ENCODE results near the gene TRAPPC13. TPM values are rescaled to one million over a fixed set of nuclear protein-coding genes. Genes with fewer than 3 reads are reported as not detected.
"Not testable (repeated sequence)": the region's sequence is repeated elsewhere in the genome, so short reads cannot be mapped to it uniquely, and the experiment has no call there.

TRAPPC13 gene
- polyA plus RNA-seq (2012; ENCODE audit: low read depth, missing spikeins) = 10.5 TPM

- FAIRE-seq (peak; percentile 89), DNase-seq (ENCODE audit: insufficient read length, low spot score) (peak; percentile 22)
Observed at GRCh38 chr5:65624571-65625555, at the start of gene TRAPPC13, which contains the start of gene SHLD3. Gene TRAPPC13 (plus strand): TSS chr5:65625027. CDS start chr5:65625061, 34 bp downstream. Gene SHLD3 (plus strand): TSS chr5:65625027. CDS start chr5:65629588, 4,561 bp downstream.

GRCh38 chr5:65577141-65577540 is 47.7 kb upstream of the TRAPPC13 start:
- no peak for DNase-seq (ENCODE audit: insufficient read length, low spot score)
- no peak for FAIRE-seq
- TF ChIP-seq PAX5 (IDR thresholded peaks at IDR 0.05; ENCODE audit: insufficient read depth, low read length, severe bottlenecking) = no peak
- no peak for TF ChIP-seq POLR2A (IDR thresholded peaks at IDR 0.05; ENCODE audit: low read depth, low read length)
- no peak for TF ChIP-seq SPI1 (IDR thresholded peaks at IDR 0.05; ENCODE audit: low read depth, low read length)
- TF ChIP-seq POLR2AphosphoS5 (IDR thresholded peaks at IDR 0.05; ENCODE audit: low read depth, low read length) = no peak
- no peak for TF ChIP-seq TAF1 (IDR thresholded peaks at IDR 0.05; ENCODE audit: low read depth, low read length)
- no peak for TF ChIP-seq POU2F2 (IDR thresholded peaks at IDR 0.05; ENCODE audit: low read depth, low read length)

More at GRCh38 chr5:65624571-65625555, at the start of gene TRAPPC13, which contains the start of gene SHLD3:
- TF ChIP-seq POLR2AphosphoS5 (IDR thresholded peaks at IDR 0.05; ENCODE audit: low read depth, low read length) (peak; percentile 64; the same call in 1 of the 2 replicates), POU2F2 (IDR thresholded peaks at IDR 0.05; ENCODE audit: low read depth, low read length) (no peak), TAF1 (IDR thresholded peaks at IDR 0.05; ENCODE audit: low read depth, low read length) (peak; percentile 83; the same call in 1 of the 2 replicates), SPI1 (IDR thresholded peaks at IDR 0.05; ENCODE audit: low read depth, low read length) (no peak), POLR2A (IDR thresholded peaks at IDR 0.05; ENCODE audit: low read depth, low read length) (peak; percentile 80), PAX5 (IDR thresholded peaks at IDR 0.05; ENCODE audit: insufficient read depth, low read length, severe bottlenecking) (no peak)

GRCh38 chr5:65588694-65589093 is 36.1 kb upstream of the TRAPPC13 start:
- DNase-seq (ENCODE audit: insufficient read length, low spot score) = no peak
- no peak for FAIRE-seq
- TF ChIP-seq PAX5 (IDR thresholded peaks at IDR 0.05; ENCODE audit: insufficient read depth, low read length, severe bottlenecking) (no peak), POLR2AphosphoS5 (IDR thresholded peaks at IDR 0.05; ENCODE audit: low read depth, low read length) (no peak), SPI1 (IDR thresholded peaks at IDR 0.05; ENCODE audit: low read depth, low read length) (no peak), POLR2A (IDR thresholded peaks at IDR 0.05; ENCODE audit: low read depth, low read length) (no peak), POU2F2 (IDR thresholded peaks at IDR 0.05; ENCODE audit: low read depth, low read length) (no peak), TAF1 (IDR thresholded peaks at IDR 0.05; ENCODE audit: low read depth, low read length) (no peak)

- FAIRE-seq; DNase-seq (ENCODE audit: insufficient read length, low spot score): not testable (repeated sequence)
Observed at GRCh38 chr5:65601761-65602160, 23.1 kb upstream of the TRAPPC13 start.

- FAIRE-seq = no peak
- TF ChIP-seq POLR2AphosphoS5 (IDR thresholded peaks at IDR 0.05; ENCODE audit: low read depth, low read length) (no peak), SPI1 (IDR thresholded peaks at IDR 0.05; ENCODE audit: low read depth, low read length) (no peak)
- no peak for DNase-seq (ENCODE audit: insufficient read length, low spot score)
Observed at GRCh38 chr5:65611524-65611923, 13.3 kb upstream of the TRAPPC13 start.

- DNase-seq (ENCODE audit: insufficient read length, low spot score) = no peak
- FAIRE-seq = no peak
- no peak for TF ChIP-seq POU2F2 (IDR thresholded peaks at IDR 0.05; ENCODE audit: low read depth, low read length)
- no peak for TF ChIP-seq POLR2A (IDR thresholded peaks at IDR 0.05; ENCODE audit: low read depth, low read length)
- no peak for TF ChIP-seq POLR2AphosphoS5 (IDR thresholded peaks at IDR 0.05; ENCODE audit: low read depth, low read length)
- TF ChIP-seq TAF1 (IDR thresholded peaks at IDR 0.05; ENCODE audit: low read depth, low read length) = no peak
- TF ChIP-seq SPI1 (IDR thresholded peaks at IDR 0.05; ENCODE audit: low read depth, low read length) = no peak
Observed at GRCh38 chr5:65612298-65612907, 12.4 kb upstream of the TRAPPC13 start.

- DNase-seq (ENCODE audit: insufficient read length, low spot score) (no peak), FAIRE-seq (no peak)
- no peak for TF ChIP-seq POU2F2 (IDR thresholded peaks at IDR 0.05; ENCODE audit: low read depth, low read length)
Observed at GRCh38 chr5:65620021-65620420, 4.8 kb upstream of the TRAPPC13 start.

- not testable (repeated sequence) for FAIRE-seq; DNase-seq (ENCODE audit: insufficient read length, low spot score)
Observed at GRCh38 chr5:65621961-65622360, 2.9 kb upstream of the TRAPPC13 start.

GRCh38 chr5:65623482-65623881 is 1.3 kb upstream of the TRAPPC13 start:
- FAIRE-seq = no peak
- DNase-seq (ENCODE audit: insufficient read length, low spot score) = no peak
- TF ChIP-seq POLR2A (IDR thresholded peaks at IDR 0.05; ENCODE audit: low read depth, low read length) = no peak
- no peak for TF ChIP-seq SPI1 (IDR thresholded peaks at IDR 0.05; ENCODE audit: low read depth, low read length)
- no peak for TF ChIP-seq TAF1 (IDR thresholded peaks at IDR 0.05; ENCODE audit: low read depth, low read length)
- no peak for TF ChIP-seq POLR2AphosphoS5 (IDR thresholded peaks at IDR 0.05; ENCODE audit: low read depth, low read length)

- TF ChIP-seq SPI1 (IDR thresholded peaks at IDR 0.05; ENCODE audit: low read depth, low read length) (peak; percentile 39; the same call in 1 of the 2 replicates), TAF1 (IDR thresholded peaks at IDR 0.05; ENCODE audit: low read depth, low read length) (0 out of 2 replicates have a peak, but pooled peaks have one; percentile 44), POLR2AphosphoS5 (IDR thresholded peaks at IDR 0.05; ENCODE audit: low read depth, low read length) (peak; percentile 71), PAX5 (IDR thresholded peaks at IDR 0.05; ENCODE audit: insufficient read depth, low read length, severe bottlenecking) (no peak), POU2F2 (IDR thresholded peaks at IDR 0.05; ENCODE audit: low read depth, low read length) (no peak), POLR2A (IDR thresholded peaks at IDR 0.05; ENCODE audit: low read depth, low read length) (peak; percentile 67)
- DNase-seq (ENCODE audit: insufficient read length, low spot score) (peak; percentile 53), FAIRE-seq (peak; percentile 93)
Observed at GRCh38 chr5:65624025-65624570, 729 bp upstream of the TRAPPC13 start, which contains the start of gene TRIM23. Gene TRIM23 (minus strand): TSS chr5:65624333. CDS start chr5:65624274, 59 bp downstream.
